Gastroesophageal sphincter (tissue), 3 donors: Measurements from ENCODE around the gene TCHH.

Experiments
- POLR2A ChIP-seq, 2 donors: fragments of 450-650 bp; IDR thresholded peaks; one replicate each; pipeline ENCODE4 v1.6.1; 2017; ENCODE audit warnings: antibody characterized with exemption in 2 of 2, mild to moderate bottlenecking in 2 of 2, moderate library complexity in 1 of 2
- TF ChIP-seq, protein P1 (sequence below), 4 experiments: fragments of 200-600 bp in 2 of 4; fragments of 450-650 bp in 2 of 4; sonication (generic) in 1 of 4; IDR thresholded peaks; one replicate each; pipeline ENCODE4 v1.5.1; 2017 to 2019; ENCODE audit warnings: antibody characterized with exemption in 4 of 4, mild to moderate bottlenecking in 2 of 4, moderate library complexity in 2 of 4

DNA sequence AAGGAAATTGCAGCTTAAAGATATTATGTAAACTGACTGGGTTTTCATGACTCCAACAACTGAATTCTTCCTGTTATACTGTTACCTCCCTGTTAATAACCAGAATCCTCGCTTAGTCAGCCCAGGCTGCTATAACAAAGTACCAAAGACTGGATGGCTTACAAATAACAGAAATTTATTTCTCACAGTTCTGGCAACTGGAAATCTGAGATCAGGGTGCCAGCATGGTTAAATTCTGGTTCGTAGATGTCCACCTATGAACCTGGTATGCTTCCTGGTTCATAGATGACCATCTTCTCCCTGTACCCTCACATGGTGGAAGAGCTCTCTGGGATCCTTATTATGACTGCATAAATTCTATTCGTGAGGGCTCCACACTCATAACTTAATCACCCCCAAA is 18.3 kb downstream of the TCHH start:
- TF ChIP-seq, protein P1, sequence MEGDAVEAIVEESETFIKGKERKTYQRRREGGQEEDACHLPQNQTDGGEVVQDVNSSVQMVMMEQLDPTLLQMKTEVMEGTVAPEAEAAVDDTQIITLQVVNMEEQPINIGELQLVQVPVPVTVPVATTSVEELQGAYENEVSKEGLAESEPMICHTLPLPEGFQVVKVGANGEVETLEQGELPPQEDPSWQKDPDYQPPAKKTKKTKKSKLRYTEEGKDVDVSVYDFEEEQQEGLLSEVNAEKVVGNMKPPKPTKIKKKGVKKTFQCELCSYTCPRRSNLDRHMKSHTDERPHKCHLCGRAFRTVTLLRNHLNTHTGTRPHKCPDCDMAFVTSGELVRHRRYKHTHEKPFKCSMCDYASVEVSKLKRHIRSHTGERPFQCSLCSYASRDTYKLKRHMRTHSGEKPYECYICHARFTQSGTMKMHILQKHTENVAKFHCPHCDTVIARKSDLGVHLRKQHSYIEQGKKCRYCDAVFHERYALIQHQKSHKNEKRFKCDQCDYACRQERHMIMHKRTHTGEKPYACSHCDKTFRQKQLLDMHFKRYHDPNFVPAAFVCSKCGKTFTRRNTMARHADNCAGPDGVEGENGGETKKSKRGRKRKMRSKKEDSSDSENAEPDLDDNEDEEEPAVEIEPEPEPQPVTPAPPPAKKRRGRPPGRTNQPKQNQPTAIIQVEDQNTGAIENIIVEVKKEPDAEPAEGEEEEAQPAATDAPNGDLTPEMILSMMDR (IDR thresholded peaks at IDR 0.05), result no peak
- TF ChIP-seq POLR2A (IDR thresholded peaks at IDR 0.05), result no peak
